Epithelial cell of esophagus (primary cell): Measurements from ENCODE around the gene CENPS.
A peak's percentile ranks its signal among the peaks of the same experiment; 100 is the strongest.
"Not testable (repeated sequence)": the region's sequence is repeated elsewhere in the genome, so short reads cannot be mapped to it uniquely, and the experiment has no call there.

Experiments used
- DNase-seq: peaks from one replicate; pipeline ENCODE4 v3.0.0; 2010; ENCODE audit warnings: low read depth
- H3K4me3 ChIP-seq: 2 replicates; pipeline ENCODE4 v1.5.1; 2011; ENCODE audit warnings: mild to moderate bottlenecking, low read length, control low read depth
- TF ChIP-seq, protein P1 (sequence below): IDR thresholded peaks from 2 replicates; pipeline ENCODE4 v1.5.1; 2011; ENCODE audit warnings: low read depth, mild to moderate bottlenecking, low read length, control low read depth, inconsistent platforms; ENCODE audit not compliant: insufficient read depth; ENCODE audit errors: missing control alignments

CENPS gene

DNA sequence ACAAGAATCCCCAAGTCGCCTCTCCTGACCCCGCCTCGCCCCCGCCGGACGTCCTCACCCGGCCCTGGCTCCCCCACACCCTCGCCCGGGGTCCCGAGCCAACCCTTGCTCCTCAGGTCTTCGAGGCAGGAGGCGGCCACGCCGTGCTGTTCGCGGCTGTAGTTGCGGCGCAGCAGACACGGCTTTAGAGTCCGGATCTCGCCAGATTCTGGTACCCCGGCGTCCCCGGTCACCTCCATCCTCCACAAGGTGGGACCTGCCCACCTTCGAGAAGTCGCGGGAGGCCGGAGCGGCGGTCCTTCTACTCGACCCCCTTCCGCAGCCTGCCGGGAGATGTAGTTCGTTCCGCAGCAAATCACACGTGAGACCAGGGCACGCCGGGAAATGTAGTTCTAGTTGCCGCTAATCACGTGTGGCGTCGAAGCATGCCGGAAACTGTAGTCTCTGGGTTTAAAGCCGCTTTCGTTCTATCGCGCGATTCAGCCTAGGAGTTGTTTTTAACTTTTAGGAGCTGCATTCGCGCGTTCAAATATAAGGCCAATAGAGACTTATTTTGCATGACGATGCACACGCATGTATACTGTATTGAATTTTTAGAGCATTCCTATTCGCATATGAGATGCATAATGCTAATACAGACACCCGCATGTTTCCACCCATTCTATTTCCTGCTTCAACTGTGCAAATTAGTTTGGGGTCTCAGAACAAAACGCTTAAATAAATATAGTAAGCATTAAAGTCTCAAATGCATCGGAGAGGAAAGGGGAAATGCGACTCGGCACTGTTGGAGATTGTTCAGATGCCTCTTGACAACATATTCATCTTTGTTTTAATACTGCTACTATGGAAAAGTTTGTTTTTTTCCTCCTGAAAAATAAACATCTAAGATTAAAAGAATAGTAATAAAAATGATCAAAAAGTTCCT is 42.2 kb downstream of the CENPS start, which contains the start of gene DFFA:
TSS of gene DFFA (minus strand) at position 310 of the 925 bp plus-strand sequence. CDS start at position 239, 71 bp downstream.
- H3K4me3 ChIP-seq = peak within 1 kb of the TSS; percentile 61
- DNase-seq = peak; percentile 98
- TF ChIP-seq, protein P1, sequence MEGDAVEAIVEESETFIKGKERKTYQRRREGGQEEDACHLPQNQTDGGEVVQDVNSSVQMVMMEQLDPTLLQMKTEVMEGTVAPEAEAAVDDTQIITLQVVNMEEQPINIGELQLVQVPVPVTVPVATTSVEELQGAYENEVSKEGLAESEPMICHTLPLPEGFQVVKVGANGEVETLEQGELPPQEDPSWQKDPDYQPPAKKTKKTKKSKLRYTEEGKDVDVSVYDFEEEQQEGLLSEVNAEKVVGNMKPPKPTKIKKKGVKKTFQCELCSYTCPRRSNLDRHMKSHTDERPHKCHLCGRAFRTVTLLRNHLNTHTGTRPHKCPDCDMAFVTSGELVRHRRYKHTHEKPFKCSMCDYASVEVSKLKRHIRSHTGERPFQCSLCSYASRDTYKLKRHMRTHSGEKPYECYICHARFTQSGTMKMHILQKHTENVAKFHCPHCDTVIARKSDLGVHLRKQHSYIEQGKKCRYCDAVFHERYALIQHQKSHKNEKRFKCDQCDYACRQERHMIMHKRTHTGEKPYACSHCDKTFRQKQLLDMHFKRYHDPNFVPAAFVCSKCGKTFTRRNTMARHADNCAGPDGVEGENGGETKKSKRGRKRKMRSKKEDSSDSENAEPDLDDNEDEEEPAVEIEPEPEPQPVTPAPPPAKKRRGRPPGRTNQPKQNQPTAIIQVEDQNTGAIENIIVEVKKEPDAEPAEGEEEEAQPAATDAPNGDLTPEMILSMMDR = no peak

DNA sequence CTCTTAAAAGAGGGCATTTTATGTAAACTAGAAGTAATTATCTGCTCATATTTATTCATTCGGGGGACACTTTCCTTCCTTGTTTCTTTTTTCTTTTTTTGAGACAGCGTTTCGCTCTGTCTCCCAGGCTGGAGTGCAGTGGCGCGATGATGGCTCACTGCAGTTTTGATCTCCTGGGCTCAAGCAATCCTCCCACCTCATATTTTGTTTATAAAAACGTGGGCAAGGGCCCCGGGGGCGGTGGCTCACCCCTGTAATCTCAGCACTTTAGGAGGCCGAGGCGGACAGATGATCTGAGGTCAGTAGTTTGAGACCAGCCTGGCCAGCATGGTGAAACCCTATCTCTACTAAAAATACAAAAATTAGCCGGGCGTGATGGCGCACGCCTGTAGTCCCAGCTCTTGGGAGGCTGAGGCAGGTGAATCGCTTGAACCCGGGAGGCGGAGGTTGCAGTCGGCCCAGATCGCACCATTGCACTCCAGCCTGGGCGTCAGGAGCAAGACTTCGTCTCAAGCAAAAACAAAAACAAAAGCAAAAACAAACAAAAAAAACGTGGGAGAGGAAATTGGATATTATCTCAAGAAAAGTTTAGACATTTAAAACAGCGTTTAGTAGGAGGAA is 43.0 kb downstream of the CENPS start:
- TF ChIP-seq, protein P1 = no peak
- DNase-seq = no peak
- H3K4me3 ChIP-seq = no peak overlapping the region

DNA sequence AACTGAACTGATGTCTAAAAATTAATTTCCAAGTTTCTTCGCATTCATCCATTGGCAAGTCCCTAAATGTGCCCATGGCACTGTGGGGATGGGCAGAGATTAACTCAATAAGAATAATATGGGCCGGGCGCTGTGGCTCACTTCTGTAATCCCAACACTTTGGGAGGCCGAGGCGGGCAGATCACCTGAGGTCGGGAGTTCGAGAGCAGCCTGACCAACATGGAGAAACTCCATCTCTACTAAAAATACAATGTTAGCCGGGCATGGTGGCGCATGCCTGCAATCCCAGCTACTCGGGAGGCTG is 44.0 kb downstream of the CENPS start:
- not testable (repeated sequence) for DNase-seq

DNA sequence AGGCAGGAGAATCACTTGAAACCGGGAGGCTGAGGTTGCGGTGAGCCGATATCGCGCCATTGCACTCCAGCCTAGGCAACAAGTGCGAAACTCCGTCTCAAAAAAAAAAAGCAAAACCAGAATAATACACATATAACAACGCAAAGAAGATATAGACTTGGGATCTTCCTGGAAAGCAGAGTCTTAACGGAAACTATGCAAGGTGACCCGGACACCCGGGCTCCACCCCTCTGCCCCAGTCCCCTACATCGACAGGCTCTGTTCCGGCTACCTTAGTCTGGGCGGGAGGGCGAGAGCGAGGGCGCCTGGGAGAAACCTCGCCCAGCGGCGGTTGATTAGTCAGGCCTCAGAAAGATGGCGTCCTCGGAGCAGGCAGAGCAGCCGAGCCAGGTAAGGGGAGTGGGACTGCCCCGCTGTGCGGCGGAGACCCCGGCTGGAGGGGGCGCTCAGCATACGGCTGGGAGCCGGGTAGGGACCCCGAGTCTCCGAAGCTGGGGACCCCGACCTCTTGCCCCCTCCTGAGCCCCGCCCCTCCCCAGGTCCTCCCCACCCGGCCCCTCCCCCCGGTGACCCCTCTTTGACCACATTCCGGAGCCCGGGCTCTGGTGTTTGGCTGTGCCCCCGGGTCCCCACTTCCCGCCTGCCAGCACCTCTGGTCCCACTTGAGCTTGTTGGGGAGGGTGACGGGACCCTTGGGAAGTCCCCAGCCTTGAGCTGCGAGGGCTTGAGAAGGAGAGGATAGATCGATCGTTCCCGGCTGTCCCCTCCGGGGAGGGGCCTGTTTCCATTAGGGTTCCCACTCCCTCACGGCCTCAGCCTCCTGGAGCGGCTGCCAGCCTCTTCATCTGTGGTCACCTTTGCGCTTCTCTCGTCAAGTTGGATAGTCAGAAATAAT is 44.6 kb downstream of the CENPS start, which contains the start of gene PEX14:
TSS of gene PEX14 (plus strand) at position 338 of the 895 bp plus-strand sequence. CDS start at position 355, 17 bp downstream.
- TF ChIP-seq, protein P1 = no peak
- DNase-seq = peak; percentile 88
- peak within 1 kb of the TSS; percentile 81 for H3K4me3 ChIP-seq

More for the DNA sequence above, 44.0 kb downstream of the CENPS start:
- peak overlapping the region; percentile 81 for H3K4me3 ChIP-seq

DNA sequence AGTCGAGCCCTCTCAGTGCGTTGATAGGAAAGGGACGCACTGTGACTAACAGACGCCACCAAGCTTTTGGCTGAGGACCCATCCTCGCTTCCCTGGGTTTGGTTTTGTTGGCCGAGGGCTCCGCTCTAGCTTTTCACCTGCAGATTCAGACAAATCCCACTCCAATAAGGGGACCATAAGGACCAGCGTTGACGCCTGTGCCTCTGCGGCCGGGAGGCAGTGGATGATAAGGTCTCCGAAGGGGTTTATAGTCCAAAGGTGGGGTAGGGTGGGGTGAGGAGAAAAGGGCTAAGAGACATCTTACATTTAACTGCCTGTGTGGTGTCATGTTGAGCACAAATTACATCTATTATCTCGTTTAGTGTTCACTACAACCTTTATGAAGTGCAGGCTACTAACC is 45.3 kb downstream of the CENPS start:
- peak overlapping the region; percentile 81 for H3K4me3 ChIP-seq
- TF ChIP-seq, protein P1 = no peak
- no peak for DNase-seq

DNA sequence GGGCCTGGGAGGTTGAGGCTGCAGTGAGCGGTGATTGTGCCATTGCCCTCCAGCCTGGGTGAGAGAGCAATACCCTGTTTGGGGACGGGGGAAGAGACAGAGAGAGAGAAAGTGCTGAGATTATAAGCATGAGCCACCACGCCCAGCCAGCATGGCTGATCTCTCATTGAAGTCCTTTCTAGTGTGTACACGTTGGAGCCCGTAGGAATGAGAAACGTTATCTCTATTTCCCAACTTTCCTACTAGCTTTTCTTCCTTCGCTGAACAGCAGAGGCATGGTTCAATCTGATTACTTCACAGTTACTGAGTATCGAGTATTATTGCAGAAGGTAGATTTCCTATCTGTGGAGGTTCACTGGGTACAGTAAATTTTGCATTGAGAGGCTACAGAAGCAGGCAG is 49.1 kb downstream of the CENPS start:
- H3K4me3 ChIP-seq = no peak overlapping the region
- TF ChIP-seq, protein P1 = no peak
- peak; percentile 80 for DNase-seq
